ENCODE results near the gene RETN.
A peak's percentile ranks its signal among the peaks of the same experiment; 100 is the strongest.

Gene RETN

GRCh38 chr19:7658219-7658686 lies 10.6 kb upstream of the RETN start:
- peak in 1 of 14 donors; percentile 9 for DNase-seq

GRCh38 chr19:7661744-7662538 lies 6.9 kb upstream of the RETN start:
- DNase-seq: no peak

DNA sequence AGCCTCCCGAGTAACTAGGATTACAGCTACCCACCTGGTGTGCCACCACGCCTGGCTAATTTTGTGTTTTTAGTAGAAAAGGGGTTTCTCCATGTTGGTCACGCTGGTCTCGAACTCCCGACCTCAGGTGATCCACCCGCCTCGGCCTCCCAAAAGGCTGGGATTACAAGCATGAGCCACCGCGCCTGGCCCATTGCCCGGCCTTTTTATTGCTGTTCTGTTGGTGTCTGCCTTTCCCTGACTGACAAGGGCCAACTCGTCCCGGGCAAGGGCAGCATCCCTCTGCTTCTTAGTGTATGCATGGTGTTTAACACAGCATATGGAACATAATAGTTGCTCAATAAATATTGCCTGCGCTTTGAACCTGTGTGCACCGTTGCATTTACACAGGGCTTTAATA lies 6.2 kb upstream of the RETN start:
- DNase-seq: no peak

DNA sequence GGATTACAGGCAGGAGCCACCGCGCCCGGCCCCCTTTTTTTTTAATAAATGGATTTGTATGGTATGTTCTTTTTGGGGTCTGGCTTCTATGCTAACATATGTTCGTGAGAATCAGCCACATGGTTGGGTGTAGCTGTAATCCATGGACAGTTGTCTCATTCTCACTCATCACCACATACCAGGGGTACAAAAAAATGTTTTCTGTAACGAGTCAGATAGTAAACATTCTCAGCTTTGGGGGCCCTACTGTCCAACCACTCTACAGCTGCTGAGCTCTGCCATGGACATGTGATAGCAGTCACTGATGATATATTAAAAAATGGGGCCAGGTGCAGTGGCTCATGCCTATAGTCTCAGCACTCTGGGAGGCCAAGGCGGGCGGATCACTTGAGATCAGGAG lies 5.1 kb upstream of the RETN start:
- no peak for DNase-seq

- DNase-seq: no peak
Observed at GRCh38 chr19:7665076-7665475, 3.8 kb upstream of the RETN start.

DNA sequence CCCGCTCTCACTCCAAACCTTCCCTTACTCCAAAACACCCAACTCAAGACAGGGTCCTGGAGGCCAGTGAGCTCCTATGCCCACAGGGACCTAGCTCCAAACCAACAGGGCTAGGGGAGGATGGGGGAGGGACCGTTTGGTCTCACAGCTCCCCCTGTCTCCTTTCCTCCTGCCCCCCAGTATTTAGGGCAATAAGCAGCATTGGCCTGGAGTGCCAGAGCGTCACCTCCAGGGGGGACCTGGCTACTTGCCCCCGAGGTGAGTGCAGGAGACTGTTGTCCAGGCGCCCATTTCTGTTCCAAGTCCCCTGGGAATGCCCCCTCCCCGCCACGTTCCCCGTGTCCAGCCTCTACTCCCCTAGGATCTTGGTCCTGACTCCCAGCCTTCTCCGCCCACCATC lies 792 bp downstream of the RETN start:
- no peak for DNase-seq

GRCh38 chr19:7670150-7670783 lies 1.4 kb downstream of the RETN start:
- DNase-seq: no peak

DNA sequence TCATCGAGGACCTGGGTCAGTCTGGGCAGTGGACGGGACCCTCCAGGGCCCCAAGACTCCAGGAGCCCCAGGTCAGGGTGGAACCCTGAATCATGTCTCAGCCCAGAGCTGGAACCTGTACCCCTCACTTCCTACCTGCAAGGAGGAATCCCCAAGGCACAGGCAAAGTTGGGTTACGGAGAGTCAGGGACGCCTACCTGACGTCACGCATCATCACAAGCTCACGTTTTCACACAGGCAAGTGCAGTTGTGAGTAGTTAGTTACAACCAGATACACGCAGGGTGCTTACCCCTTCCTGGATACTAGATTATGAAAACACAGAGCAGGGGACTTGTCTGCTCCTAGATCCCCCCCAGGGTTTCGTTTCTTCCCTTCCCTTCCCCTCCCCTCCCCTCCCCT lies 1.9 kb downstream of the RETN start:
- no peak for DNase-seq

GRCh38 chr19:7672522-7672921 lies 3.7 kb downstream of the RETN start:
- no peak for DNase-seq

- peak in 2 of 14 donors; percentile 10 to 28 for DNase-seq
Observed at GRCh38 chr19:7674010-7675005, 5.5 kb downstream of the RETN start.

GRCh38 chr19:7676376-7676775 lies 7.5 kb downstream of the RETN start:
- no peak for DNase-seq

DNA sequence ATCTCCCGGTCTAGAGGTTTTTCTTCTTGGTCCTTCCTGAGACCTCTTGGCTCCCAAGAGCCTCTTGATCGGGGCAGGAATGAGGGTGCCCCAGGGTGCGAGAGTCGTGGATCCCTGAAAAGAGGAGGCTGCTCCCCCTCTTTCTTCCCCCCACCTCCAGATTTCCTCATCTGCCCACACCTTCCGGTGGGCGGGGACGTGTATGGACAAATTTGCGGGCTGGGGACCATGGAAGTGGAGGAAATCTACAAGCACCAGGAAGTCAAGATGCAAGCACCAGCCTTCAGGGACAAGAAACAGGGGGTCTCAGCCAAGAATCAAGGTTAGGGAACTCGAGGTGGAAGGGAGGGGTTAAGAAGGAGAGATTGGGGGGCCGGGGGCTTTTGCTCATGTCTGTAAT lies 8.0 kb downstream of the RETN start, which contains the start of gene MCEMP1:
TSS of gene MCEMP1 (plus strand) at position 237 of the 400 bp plus-strand sequence. CDS start at position 268, 31 bp downstream.
- no peak for DNase-seq

DNA sequence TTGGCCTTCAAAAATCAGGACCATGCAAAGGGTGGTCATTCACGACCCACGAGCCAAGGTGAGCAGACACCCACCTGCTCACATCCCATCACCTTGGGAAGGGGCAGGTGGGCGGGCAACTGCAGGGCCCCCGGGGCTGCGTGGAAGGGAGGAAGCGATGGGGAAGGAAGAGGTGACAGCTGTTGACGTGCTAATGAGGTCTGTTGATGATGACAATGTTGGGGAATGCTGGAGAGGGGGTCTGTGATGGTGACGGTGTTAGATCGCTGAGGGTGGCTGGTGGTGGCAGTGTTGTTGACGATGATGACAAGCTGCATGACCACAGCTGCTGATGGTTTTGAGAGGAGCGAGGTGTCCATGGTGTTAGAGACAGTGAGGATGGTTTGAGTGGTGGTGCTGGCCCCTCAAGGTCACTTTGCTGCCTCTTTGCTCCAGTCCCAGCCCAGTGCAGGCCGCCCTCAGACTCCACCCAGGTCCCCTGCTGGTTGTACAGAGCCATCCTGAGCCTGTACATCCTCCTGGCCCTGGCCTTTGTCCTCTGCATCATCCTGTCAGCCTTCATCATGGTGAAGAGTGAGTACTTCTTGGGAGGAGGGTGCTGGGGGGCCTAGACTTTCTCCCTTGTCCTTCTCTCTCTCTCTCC lies 8.9 kb downstream of the RETN start:
- DNase-seq: no peak

DNA sequence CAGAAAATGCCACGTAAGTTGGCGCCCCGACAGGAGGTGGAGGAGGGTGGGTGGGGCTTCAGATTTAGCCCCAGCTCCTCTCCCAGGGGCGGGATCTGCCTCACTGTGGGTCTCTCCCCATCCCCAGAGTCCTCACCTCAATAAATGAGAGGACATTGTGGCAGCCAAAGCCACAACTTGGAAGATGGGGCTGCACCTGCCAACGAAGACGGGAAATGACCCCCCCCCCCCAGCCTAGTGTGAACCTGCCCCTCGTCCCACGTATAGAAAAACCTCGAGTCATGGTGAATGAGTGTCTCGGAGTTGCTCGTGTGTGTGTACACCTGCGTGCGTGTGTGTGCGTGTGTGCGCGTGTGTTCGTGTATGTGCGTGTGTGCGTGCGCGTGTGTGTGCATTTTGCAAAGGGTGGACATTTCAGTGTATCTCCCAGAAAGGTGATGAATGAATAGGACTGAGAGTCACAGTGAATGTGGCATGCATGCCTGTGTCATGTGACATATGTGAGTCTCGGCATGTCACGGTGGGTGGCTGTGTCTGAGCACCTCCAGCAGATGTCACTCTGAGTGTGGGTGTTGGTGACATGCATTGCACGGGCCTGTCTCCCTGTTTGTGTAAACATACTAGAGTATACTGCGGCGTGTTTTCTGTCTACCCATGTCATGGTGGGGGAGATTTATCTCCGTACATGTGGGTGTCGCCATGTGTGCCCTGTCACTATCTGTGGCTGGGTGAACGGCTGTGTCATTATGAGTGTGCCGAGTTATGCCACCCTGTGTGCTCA lies 10.3 kb downstream of the RETN start:
- peak in 3 of 14 donors; percentile 5 to 63 (median 5) for DNase-seq

DNA sequence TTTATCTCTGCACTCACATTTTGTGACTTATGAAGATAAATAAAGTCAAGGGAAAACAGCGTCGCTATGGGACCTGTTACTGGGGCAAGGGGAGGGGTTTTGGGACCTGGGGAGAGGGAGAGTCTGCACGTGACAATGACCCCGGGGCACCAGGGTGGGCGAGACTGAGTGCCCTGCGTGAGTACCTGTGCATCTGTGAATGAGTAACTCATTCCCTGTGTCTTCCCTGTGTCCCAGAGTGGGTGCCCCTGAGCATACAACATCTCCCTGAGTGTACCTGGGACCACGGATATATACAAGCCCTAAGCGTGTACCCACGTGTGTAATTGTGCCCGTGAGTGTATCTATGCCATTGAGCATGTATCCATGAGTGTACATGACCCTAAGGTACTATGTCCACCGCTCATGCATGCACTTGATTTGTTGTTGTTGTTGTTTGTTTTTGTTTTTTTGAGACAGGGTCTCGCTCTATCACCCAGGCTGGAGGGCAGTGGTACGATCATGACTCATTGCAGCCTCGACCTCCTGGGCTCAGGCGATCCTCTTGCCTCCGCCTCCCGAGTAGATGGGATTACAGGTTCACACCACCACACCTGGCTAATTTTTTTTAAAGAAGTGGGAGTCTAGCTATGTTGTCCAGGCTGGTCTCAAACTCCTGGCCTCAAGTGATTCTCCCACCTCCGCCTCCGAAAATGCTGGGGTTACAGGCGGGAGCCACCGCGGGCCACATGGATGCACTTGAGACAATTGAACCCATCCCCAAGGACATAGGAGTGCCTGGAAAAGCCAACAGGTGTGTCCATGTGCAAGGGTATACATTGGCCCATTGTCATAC lies 11.1 kb downstream of the RETN start:
- DNase-seq: no peak

DNA sequence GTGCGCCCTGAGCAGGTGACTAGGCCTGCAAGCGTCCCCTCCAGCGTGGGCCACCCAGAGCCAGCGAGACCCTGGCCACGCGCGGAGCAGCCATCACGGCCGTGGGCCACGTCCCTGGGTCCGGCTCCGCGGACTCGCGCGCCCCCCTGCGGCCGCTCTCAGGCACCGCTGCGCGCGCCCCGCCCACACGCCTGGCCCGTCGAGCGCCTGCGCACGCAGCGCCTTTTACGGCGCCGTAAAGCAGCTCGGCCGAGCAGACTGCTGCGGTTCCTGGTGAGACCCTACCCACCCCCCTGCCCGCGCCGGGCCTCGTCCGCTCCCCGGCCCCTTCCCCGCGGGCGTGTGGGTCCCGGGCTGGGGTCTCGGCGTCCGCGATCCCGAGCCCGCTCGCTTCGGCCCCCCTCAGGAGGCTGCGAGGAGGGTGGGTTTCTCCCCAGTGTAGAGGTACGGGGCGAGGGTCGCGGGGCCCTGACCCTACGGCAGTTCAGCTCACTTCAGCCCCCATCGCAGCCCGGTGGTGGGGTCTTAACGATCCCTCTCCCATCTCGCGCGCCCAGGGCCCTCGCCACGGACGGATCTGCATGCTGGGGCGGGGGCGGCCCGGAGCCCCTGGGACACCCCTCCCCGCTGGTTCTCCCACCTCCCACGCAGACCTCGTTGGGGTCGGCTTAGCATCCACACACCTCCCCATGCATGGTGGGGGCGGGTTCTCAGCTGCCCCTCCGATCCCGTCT lies 11.9 kb downstream of the RETN start, which contains the start of gene TRAPPC5:
TSS of gene TRAPPC5 (plus strand) at position 228 of the 734 bp plus-strand sequence. CDS start 1,421 bp downstream, outside the sequence.
- DNase-seq: peak; percentile 8 to 91 (median 72)

DNA sequence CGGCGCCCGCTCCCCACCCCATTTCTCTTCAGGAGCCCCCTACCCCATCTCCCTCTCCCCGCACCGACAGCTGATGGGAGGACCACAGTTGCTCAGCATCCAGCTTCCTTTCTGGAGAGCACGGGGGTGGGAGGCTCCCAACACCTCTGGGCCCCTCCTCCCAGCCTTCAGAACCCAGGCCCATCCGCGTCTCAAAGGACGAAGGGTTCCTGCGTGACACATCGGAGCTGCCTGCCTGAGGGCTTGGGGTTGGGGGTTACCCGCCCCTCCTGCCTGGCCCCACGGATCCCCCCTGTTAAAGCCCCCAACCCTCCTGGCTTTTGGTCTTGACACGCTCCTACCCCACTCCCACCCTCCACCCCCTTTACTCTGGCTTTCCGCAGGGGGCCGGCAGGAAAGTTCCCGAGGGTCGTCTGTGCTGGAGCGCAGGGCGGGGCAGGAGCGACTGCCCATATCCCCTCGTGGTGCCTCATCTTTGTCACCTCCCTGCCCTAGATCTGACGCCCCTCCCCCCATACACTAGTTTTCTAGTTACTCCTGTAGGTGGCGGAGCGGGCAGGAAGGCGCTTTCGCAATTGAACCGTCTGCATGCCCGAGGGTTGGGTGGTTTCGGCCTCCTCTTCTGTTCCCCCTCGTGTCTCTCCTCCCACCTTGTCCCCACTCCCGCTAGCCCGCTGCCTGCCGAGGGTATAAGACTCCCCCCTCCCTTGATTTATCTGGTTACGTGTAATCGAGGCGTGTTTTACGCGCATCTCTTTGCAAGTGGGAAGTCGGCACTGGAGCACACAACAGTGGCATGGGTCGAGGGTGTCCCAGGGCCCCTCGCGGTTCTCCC lies 12.7 kb downstream of the RETN start:
- DNase-seq: peak in 12 of 14 donors; percentile 15 to 66 (median 37)

DNA sequence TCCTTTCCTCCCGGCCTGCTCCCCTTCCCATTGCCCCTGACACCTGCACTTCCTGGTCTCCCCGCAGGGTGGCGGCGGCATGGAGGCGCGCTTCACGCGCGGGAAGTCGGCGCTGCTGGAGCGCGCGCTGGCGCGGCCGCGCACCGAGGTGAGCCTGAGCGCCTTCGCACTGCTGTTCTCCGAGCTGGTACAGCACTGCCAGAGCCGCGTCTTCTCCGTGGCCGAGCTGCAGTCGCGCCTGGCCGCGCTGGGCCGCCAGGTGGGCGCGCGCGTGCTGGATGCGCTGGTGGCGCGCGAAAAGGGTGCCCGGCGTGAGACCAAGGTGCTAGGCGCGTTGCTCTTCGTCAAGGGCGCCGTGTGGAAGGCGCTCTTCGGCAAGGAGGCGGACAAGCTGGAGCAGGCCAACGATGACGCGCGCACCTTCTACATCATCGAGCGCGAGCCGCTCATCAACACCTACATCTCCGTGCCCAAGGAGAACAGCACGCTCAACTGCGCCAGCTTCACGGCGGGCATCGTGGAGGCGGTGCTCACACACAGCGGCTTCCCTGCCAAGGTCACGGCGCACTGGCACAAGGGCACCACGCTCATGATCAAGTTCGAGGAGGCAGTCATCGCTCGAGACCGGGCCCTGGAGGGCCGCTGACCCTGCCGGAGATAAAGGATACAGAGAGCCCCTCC lies 13.5 kb downstream of the RETN start:
- peak in 1 of 14 donors; percentile 58 for DNase-seq
